ENCODE results near the gene ZBTB1. TPM values are rescaled to one million over a fixed set of nuclear protein-coding genes. Genes with fewer than 3 reads are reported as not detected.

The ZBTB1 gene, protein sequence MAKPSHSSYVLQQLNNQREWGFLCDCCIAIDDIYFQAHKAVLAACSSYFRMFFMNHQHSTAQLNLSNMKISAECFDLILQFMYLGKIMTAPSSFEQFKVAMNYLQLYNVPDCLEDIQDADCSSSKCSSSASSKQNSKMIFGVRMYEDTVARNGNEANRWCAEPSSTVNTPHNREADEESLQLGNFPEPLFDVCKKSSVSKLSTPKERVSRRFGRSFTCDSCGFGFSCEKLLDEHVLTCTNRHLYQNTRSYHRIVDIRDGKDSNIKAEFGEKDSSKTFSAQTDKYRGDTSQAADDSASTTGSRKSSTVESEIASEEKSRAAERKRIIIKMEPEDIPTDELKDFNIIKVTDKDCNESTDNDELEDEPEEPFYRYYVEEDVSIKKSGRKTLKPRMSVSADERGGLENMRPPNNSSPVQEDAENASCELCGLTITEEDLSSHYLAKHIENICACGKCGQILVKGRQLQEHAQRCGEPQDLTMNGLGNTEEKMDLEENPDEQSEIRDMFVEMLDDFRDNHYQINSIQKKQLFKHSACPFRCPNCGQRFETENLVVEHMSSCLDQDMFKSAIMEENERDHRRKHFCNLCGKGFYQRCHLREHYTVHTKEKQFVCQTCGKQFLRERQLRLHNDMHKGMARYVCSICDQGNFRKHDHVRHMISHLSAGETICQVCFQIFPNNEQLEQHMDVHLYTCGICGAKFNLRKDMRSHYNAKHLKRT
- total RNA-seq, result 17.3 and 30.6 TPM in 2 replicates

DNA sequence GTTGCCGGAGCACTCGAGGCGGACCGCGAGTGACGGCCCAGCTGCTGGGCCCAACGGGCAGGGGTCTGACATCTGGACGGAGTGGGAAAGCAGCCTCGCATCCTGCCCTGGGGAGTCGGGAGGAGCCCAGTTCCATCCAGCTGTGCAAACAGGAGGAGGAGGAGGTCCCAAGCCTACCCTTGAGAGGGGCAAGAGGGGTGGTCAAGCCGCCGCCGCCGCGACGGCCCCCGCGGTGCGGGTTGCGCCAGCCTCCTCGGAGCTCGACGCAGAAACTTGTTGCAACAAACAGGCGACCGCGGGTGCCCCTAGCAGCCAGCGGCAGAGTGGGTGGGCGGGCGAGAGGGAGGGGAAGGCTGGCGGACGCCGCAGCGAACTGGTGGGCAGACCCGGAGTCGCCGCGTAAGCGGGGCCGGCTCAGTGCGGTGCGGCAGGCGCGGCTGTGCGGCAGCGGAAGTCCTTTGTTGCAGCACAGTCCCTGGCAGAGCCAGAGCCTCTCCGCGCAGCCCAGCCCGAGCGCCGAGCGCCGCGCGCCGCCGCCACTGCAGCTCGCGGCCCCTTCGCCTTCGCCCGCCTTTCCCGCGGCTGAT lies at the start of gene ZBTB1:
Gene ZBTB1 (plus strand): TSS at position 461 of the 587 bp plus-strand sequence. CDS start 16,735 bp downstream, outside the sequence.

DNA sequence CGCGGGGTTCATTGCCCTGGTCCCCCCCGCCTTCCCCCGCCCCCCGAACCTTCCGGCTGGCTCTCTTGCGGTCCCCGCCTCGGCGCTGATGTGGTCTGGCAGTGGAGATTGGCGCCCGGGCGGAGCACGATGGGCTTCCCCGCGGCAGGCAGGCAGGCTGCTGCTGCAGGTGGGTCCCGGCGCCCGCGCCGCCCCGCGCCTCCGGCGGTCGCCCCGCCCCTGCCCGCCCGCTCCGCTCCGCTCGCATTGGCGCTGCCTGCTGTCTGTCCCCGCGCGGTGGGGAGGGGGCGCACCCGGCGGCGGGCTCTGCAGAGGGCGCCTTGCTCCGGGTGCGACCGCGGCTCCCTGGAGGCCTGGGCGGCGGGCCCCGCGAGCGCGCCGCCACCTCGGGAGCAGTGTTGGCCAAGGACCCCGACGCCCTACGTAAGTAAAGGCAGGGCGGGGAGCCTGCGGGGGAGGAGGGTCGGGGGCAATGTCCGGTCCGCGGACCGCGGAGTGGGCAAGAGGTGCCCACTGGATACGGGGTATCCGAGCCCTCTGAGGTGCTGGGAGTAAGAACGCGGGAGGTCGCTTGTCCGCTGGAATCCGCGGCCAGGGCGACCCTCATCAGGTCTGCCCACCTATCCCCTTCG lies 39.3 kb upstream of the ZBTB1 start, which contains the start of gene AKAP5:
Gene AKAP5 (plus strand): TSS at position 309 of the 632 bp plus-strand sequence. CDS start 2,896 bp downstream, outside the sequence.

DNA sequence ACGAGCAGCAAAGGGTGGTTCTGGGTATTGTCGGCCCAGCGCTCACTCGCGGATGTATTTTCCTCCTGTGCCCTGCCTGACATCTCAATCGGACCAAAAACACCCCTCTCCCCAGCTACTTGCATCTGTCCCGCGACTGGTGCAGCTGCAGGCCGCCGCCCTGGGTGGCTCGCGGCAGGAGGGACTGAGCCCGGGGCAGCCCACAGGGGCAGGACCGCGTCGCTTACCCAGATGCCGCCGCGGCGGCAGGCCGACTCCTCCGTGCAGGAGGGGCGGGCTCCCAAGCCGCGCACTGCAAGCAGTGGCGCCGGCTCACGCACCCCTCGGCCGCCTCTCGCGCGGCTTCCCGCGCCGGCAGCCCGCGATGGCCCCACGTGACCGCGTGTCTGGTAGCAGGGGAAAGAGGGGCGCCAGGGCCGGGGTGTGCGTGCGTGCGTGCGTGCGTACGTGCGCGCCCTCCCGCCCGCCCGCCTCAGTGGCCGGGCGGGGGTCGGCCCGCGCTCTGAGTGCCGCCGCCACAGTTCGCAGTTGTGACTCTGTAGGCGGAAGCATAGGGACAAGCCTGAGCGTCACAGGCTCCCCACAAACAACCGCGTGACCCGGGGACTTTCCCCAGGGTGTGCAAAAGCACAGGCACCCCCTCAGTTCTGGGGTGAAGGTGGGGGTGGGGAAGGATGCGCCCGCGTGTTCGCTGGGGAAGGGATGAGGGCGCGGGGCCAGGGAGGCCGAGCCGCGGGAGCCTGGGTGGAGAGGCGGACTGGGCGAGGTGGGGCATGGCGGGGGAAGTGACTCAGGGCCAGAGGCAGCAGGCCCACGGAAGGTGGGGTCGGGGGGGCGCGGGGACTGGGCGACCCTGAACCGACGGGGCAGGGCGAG lies 898 bp upstream of the ZBTB1 start, which contains the start of gene ZBTB25:
Gene ZBTB25 (minus strand): TSS at position 405 of the 876 bp plus-strand sequence. CDS start 13,305 bp downstream, outside the sequence.

DNA sequence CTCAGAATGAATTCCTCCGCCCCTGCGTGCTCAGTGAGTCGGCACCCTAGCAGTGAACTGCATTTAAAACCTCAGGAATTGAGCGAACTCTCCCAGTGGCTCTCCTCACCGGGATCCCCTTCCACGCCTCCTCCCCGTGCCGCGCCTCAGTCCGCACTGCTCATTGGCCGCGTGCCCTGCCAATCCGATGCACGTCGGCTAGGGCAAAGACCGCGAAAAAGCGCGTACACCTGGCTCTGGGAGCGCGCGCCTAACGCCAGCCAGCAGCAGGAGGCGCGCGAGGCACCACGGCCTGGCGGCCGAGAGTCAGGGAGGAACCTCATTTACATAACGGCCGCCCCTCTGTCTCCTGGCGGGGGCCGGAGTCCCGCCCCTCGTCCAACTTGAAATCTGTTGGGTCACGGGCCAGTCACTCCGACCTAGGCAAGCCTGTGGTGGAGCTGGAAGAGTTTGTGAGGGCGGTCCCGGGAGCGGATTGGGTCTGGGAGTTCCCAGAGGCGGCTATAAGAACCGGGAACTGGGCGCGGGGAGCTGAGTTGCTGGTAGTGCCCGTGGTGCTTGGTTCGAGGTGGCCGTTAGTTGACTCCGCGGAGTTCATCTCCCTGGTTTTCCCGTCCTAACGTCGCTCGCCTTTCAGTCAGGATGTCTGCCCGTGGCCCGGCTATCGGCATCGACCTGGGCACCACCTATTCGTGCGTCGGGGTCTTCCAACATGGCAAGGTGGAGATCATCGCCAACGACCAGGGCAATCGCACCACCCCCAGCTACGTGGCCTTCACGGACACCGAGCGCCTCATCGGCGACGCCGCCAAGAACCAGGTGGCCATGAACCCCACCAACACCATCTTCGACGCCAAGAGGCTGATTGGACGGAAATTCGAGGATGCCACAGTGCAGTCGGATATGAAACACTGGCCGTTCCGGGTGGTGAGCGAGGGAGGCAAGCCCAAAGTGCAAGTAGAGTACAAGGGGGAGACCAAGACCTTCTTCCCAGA lies 35.9 kb downstream of the ZBTB1 start, which contains the start of gene HSPA2:
Gene HSPA2 (plus strand): TSS at position 534 of the 995 bp plus-strand sequence. CDS start 109 bp downstream, at position 643.

DNA sequence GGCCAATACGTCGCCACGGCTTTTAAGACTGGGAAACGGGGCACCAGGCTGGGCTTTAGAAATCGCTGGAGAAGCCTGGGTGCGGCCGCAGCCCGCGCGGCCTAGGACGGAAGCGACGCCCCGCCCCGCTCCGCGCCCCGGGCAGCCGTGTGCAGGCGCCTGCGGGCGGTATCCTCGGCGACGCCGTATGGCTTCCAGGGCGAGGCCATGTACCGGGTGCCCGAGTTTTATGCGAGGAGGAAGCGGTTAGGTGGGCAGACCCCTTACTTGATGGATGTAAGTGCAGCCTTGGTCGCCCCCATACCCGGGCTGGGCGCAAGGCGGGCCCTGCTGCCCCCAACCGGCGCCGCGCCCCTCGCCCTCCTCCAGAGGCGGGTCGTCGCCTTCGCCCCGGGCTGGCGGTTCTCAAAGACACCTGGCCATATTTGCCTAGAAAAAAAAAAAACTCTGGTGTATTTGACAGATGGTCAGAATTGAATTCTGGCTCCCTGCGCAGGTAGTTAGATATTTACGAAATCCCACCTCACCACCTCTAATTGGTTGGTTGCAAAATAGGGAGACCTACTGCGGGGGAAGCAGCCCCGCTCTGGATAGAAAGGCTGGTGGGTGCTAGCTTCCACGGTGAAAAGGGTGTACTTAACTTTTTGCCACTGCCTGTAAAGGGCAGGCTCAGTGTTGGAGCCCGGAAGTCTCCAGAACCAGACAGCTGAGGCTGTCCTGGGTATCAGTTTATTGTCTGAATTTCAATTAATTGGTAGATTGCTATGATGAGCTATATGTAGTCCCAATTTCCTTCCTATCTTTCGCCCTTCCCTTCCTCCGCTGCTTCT lies 45.4 kb downstream of the ZBTB1 start, which contains the start of gene PPP1R36:
Gene PPP1R36 (plus strand): TSS at position 171 of the 830 bp plus-strand sequence. CDS start 37 bp downstream, at position 208.

Other genes starting within 250 kb of the ZBTB1 start
- gene ESR2, start 210.4 kb upstream of the ZBTB1 start, total RNA-seq, result 0.63 TPM in 1 of 2 replicates, not detected in the other
- gene MTHFD1, start 116.4 kb upstream of the ZBTB1 start, total RNA-seq, result 43.1 and 89.1 TPM in 2 replicates
- 0.98 and 7.0 TPM in 2 replicates for gene AKAP5, start 39.3 kb upstream of the ZBTB1 start, total RNA-seq
- 3.6 and 8.9 TPM in 2 replicates for gene ZBTB25, start 932 bp upstream of the ZBTB1 start, total RNA-seq
- gene HSPA2, start 36.0 kb downstream of the ZBTB1 start, total RNA-seq, result 44.0 and 49.8 TPM in 2 replicates
- gene PPP1R36, start 45.2 kb downstream of the ZBTB1 start, total RNA-seq, result 0.25 and 0.33 TPM in 2 replicates
- 60.0 and 136 TPM in 2 replicates for gene PLEKHG3, start 199.7 kb downstream of the ZBTB1 start, total RNA-seq

Data from mesangial cell (primary cell).